ENCODE data around the gene USP20. TPM values are rescaled to one million over a fixed set of nuclear protein-coding genes. Genes with fewer than 3 reads are reported as not detected.
A peak's percentile ranks its signal among the peaks of the same experiment; 100 is the strongest.

USP20 gene
- total RNA-seq, 6 experiments from 2014 or later: 7.5 to 14.0 (median 10.8) TPM

DNA sequence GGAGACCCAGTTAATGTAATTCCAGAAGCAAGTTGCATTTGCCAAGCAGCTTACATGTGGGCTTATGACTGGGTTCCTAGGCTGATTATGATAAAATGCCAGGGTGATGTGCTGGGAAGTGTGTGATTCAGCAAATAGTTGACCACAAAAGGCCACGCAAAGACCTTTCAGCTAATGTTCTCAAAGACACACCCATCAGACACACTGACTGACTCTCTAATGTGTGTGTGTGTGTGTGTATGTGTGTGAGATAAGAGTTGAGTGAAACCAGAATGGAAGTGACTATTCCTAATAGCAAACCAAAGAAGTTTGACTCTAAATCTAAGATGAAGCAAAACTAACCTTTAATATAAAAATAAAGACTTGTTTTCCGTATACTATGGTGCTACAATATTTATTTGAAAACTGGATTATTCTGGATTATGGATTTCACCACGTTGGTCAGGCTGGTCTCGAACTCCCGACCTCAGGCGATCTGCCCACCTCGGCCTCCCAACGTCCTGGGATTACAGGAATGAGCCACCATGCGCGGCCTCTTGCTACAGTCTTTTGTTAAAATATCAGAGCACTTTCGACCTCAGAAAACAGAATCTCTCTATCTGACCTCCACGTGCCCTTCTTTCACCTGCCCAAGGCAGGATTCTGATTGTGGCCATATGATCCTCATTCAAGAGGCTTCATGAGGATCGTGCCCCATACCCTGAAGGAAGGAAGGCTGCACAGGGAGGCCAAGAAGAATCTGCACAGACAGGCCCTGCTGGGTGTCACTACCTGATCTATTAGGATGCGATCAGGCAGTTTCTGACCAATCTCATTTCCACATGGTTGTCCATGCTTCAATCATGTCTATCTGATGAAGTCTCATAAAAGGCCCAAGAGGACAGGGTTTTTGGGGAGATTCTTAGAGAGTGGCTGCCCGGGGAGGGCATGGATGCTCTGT, 75.6 kb downstream of the USP20 start:
- DNase-seq: no peak
- intact Hi-C loops (cut with DNase I): no loop called here

GRCh38 chr9:129914051-129914450, 78.8 kb downstream of the USP20 start:
- ATAC-seq (no peak), DNase-seq (no peak)
- no peaks in the 10 kb centered on the region for H3K4me1 ChIP-seq
- H3K9me3 ChIP-seq: no peaks in the 10 kb centered on the region
- no peaks in the 10 kb centered on the region for H3K27me3 ChIP-seq
- H3K36me3 ChIP-seq: no peaks in the 10 kb centered on the region
- WGBS (ENCODE audit: insufficient coverage, low coverage, low lambda C conversion rate, missing lambda C conversion rate): 96% methylated on average over 4 of the region's 5 CpGs
- H3K27ac ChIP-seq: no peak overlapping the region
- TF ChIP-seq POLR2A (IDR thresholded peaks at IDR 0.05) (no peak), CTCF (IDR thresholded peaks at IDR 0.05) (no peak)
- no peak overlapping the region for H3K4me3 ChIP-seq
- intact Hi-C loops (cut with DNase I): no loop called here

More for the DNA sequence above, 75.6 kb downstream of the USP20 start:
- no peaks in the 10 kb centered on the region for H3K27me3 ChIP-seq
- peak in 1 of 4 donors; percentile 61 for ATAC-seq
- no peak overlapping the region for H3K27ac ChIP-seq
- no peak overlapping the region for H3K4me3 ChIP-seq
- 85% methylated on average over 15 of the region's 15 CpGs for WGBS (ENCODE audit: insufficient coverage, low coverage, low lambda C conversion rate, missing lambda C conversion rate)
- TF ChIP-seq CTCF (IDR thresholded peaks at IDR 0.05): no peak
- no peak for TF ChIP-seq POLR2A (IDR thresholded peaks at IDR 0.05)
- H3K36me3 ChIP-seq: peaks cover 0 to 8% (median 4%) of the 10 kb centered on the region in 4 donors
- no peaks in the 10 kb centered on the region for H3K4me1 ChIP-seq
- H3K9me3 ChIP-seq: no peaks in the 10 kb centered on the region

DNA sequence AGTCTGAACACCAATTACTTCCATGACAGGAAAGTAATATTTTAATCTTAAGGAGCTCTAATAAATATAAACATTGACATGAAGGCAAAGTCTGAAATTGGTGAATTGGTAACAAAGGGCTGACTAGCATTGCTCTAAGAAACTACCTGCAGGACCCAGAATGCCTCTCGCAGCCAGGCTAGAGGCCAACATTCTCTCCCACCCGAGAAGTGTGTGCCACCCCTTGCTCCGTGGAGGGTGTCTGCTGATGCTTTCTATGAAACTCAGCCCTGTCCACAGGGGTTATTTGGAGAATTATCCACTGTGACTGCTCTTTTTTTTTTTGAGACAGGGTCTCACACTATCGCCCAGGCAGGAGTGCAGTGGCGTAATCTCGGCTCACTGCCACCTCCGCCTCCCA, 81.4 kb downstream of the USP20 start:
- Histone ChIP-seq H3K9me3 (no peaks in the 10 kb centered on the region), H3K27ac (no peak overlapping the region), H3K36me3 (peaks cover 0 to 7% (median 0%) of the 10 kb centered on the region in 4 donors), H3K4me1 (no peaks in the 10 kb centered on the region), H3K4me3 (no peak overlapping the region), H3K27me3 (no peaks in the 10 kb centered on the region)
- 90% methylated on average over 6 of the region's 7 CpGs for WGBS (ENCODE audit: insufficient coverage, low coverage, low lambda C conversion rate, missing lambda C conversion rate)
- ATAC-seq: no peak
- DNase-seq: no peak
- intact Hi-C loops (cut with DNase I): no loop called here
- no peak for TF ChIP-seq POLR2A (IDR thresholded peaks at IDR 0.05)

DNA sequence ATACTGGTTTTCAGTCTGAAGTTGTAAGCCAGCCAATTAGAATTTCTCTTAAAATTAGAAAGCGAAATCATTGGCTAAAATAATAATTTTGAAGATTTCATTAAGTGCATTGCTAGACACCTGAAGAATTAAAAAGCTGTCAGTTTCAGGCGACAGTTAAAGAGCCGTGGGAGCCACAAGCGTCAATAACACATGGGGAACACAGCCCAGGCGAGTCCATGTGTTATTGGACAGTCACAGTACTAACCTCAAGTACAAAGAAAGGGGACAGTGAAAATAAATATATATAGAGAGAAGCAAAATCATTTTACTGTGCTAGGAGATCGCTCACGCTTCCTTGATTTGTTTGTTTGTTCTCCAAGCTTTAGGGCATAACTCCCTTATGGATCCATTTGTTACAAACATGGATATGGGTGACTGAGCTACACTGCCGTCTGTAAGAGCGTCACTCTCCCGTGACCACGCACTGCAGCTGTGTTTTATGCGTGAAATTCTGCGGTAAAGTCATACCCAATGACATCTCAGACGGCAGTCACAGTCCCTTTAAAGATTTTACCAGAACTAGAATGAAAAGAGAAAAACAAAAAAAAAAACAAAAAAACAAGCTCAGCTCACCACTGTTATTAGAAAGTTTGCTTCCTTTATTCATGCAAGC, 83.2 kb downstream of the USP20 start:
- H3K4me3 ChIP-seq: no peak overlapping the region
- no peaks in the 10 kb centered on the region for H3K27me3 ChIP-seq
- H3K36me3 ChIP-seq: peaks cover 0 to 15% (median 0%) of the 10 kb centered on the region in 4 donors
- ATAC-seq: no peak
- no peak for DNase-seq
- no peaks in the 10 kb centered on the region for H3K4me1 ChIP-seq
- TF ChIP-seq POLR2A (IDR thresholded peaks at IDR 0.05) (no peak), CTCF (IDR thresholded peaks at IDR 0.05) (no peak)
- WGBS (ENCODE audit: insufficient coverage, low coverage, low lambda C conversion rate, missing lambda C conversion rate): 94% methylated on average over 14 of the region's 14 CpGs
- intact Hi-C loops (cut with DNase I): no loop called here
- H3K27ac ChIP-seq: no peak overlapping the region
- no peaks in the 10 kb centered on the region for H3K9me3 ChIP-seq

GRCh38 chr9:129919277-129919676, 84.0 kb downstream of the USP20 start:
- intact Hi-C loops (cut with DNase I): no loop called here
- peak overlapping the region in 1 of 3 donors; percentile 10 for H3K27ac ChIP-seq
- DNase-seq (no peak), ATAC-seq (no peak)
- H3K4me3 ChIP-seq: no peak overlapping the region
- WGBS (ENCODE audit: insufficient coverage, low coverage, low lambda C conversion rate, missing lambda C conversion rate): 52% methylated on average over 3 of the region's 3 CpGs
- H3K4me1 ChIP-seq: no peaks in the 10 kb centered on the region
- no peak for TF ChIP-seq POLR2A (IDR thresholded peaks at IDR 0.05)
- TF ChIP-seq CTCF (IDR thresholded peaks at IDR 0.05): no peak
- no peaks in the 10 kb centered on the region for H3K9me3 ChIP-seq
- no peaks in the 10 kb centered on the region for H3K27me3 ChIP-seq
- peaks cover 0 to 18% (median 0%) of the 10 kb centered on the region in 4 donors for H3K36me3 ChIP-seq
